Fibroblast of the aortic adventitia (primary cell): Measurements from ENCODE around the gene USP9X. TPM values are rescaled to one million over a fixed set of nuclear protein-coding genes. Genes with fewer than 3 reads are reported as not detected.
"Not testable (repeated sequence)": the region's sequence is repeated elsewhere in the genome, so short reads cannot be mapped to it uniquely, and the experiment has no call there.

Experiments used
- DNase-seq: peaks from one replicate; pipeline ENCODE4 v3.0.0-alpha.2; 2010; ENCODE audit warnings: low read depth
- H3K4me3 ChIP-seq: 2 replicates; pipeline ENCODE4 v1.5.1; 2011; ENCODE audit warnings: low read depth, mild to moderate bottlenecking, control low read depth, low read length, moderate library complexity
- CTCF ChIP-seq: IDR thresholded peaks from 2 replicates; pipeline ENCODE4 v1.5.1; 2011; ENCODE audit warnings: mild to moderate bottlenecking, low read length, control low read depth, inconsistent platforms; ENCODE audit not compliant: insufficient read depth
- total RNA-seq: library from RNA; depleted of rRNA; stranded (reverse); fragments of >200 nt; gene quantifications from 2 replicates; pipeline ENCODE4 v1.2.3, GENCODE V29; 2012; ENCODE audit warnings: low replicate concordance

The USP9X gene
- total RNA-seq, 1 donor: 99.1 TPM

DNA sequence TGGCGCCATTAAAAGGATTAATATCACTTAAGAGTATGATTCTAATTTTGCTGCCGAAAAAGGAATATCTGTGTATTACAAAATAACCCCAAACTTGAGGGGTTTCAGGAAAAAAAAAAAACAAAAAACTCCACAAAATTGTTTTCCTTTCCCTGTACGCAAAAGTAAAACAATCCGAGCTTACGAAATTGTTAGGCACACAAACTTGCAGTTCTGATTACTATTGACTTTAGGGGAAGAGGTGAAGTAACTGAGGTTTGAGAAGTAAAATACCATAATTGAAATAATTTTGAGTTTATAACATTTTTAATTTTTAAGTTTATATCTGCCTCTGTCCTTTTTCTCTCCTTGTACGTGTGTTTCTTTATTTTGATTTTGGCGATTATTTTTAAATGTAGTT, 64.8 kb downstream of the USP9X start:
- no peak overlapping the region for H3K4me3 ChIP-seq
- no peak for DNase-seq
- TF ChIP-seq CTCF: no peak

DNA sequence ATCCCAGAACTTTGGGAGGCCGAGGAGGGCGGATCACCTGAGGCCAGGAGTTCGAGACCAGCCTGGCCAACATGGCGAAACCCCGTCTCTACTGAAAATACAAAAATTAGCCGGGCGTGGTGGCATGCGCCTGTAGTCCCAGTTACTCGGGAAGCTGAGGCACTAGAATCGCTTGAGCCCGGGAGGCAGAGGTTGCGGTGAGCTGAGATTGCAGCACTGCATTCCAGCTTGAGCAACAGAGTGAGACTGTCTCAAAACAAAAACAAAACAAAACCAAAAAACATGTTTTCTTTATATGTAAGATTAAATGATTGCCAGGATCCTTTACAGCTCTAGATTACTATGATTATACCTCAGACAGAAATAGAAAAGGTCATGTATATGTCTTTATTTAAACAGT, 66.5 kb downstream of the USP9X start:
- not testable (repeated sequence) for H3K4me3 ChIP-seq, DNase-seq

- no peak for TF ChIP-seq CTCF
- H3K4me3 ChIP-seq: no peak overlapping the region
- DNase-seq: no peak
Measured at GRCh38 chrX:41152221-41152620, 67.0 kb downstream of the USP9X start.

DNA sequence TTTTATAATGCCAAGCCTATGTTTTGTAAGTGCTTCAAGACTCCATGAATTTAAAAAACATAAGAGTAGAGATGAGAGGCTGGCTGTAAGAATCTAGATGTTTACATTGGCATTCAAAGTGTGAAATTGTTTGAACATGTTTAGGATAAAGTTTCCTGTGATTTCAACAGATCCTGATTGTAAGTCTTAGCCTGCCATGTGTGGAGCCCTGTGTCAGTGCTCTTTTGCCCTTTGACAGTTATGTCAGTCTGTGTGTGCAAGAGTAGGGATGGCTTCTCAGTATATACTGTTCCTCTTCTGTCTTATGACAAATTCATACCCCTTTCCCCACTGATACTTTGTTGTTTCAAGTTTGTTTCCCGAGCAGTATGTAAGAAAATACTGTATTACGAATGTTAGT, 68.2 kb downstream of the USP9X start:
- H3K4me3 ChIP-seq: no peak overlapping the region
- no peak for TF ChIP-seq CTCF
- no peak for DNase-seq

GRCh38 chrX:41153957-41154356, 68.7 kb downstream of the USP9X start:
- H3K4me3 ChIP-seq: no peak overlapping the region
- TF ChIP-seq CTCF: no peak
- no peak for DNase-seq

DNA sequence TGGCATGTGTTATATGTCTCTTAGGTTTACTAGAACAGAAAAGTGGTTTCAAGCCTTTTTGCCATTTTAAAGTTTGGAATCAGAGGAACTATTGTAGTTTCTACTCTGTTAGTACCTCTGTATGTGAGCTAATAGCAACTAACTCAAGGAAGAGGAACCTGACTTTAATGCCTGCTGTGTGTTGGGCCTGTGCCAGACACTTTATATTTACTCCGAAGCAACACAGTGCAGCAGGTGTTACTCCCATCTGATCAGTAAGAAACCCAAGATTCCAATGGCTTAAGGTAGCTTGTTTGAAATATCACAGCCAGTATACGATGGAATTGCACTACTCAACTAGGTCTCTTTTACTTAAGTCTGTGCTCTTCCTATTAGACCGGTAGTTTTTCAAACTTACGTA, 79.2 kb downstream of the USP9X start:
- no peak overlapping the region for H3K4me3 ChIP-seq
- DNase-seq: no peak
- no peak for TF ChIP-seq CTCF

DNA sequence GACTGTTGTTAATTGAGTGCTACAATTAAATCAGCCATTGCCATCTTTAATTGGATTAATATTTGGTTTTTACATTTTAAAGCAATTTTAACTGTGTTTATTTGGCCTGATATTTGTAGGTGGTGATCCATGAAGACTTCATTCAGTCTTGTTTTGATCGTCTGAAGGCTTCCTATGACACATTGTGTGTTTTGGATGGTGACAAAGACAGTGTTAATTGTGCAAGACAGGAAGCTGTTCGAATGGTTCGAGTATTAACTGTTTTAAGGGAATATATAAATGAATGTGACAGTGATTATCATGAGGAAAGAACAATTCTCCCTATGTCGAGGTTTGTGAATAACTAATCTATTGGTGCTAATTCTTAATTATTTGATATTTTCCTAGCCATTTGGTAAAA, 82.6 kb downstream of the USP9X start:
- no peak overlapping the region for H3K4me3 ChIP-seq
- no peak for DNase-seq
- TF ChIP-seq CTCF: no peak
